GM19397 (cell line): ENCODE measurements around the gene GLS.
"Not testable (repeated sequence)": the region's sequence is repeated elsewhere in the genome, so short reads cannot be mapped to it uniquely, and the experiment has no call there.

ENCODE experiments used
- ATAC-seq: cut with Tn5 transposase; IDR thresholded peaks from one replicate; pipeline ENCODE4 v1.9.1; 2021; ENCODE audit warnings: mild to moderate bottlenecking, moderate library complexity; ENCODE audit not compliant: unreplicated experiment

Gene GLS

GRCh38 chr2:190986221-190986953 lies 105.8 kb downstream of the GLS start:
- no peak for ATAC-seq

- ATAC-seq: no peak
These were observed 106.5 kb downstream of the GLS start for GRCh38 chr2:190987116-190987515.

- ATAC-seq: no peak
These were observed 107.3 kb downstream of the GLS start for GRCh38 chr2:190987938-190988337.

- ATAC-seq: no peak
These were observed 108.3 kb downstream of the GLS start for GRCh38 chr2:190988910-190989309.

- no peak for ATAC-seq
These were observed 109.5 kb downstream of the GLS start for GRCh38 chr2:190990132-190990531.

- no peak for ATAC-seq
These were observed 112.6 kb downstream of the GLS start for GRCh38 chr2:190993292-190993643.

GRCh38 chr2:190994148-190994547 lies 113.5 kb downstream of the GLS start:
- ATAC-seq: no peak

- not testable (repeated sequence) for ATAC-seq
These were observed 114.7 kb downstream of the GLS start for GRCh38 chr2:190995315-190995714.

GRCh38 chr2:190996338-190996946 lies 115.8 kb downstream of the GLS start:
- no peak for ATAC-seq

- ATAC-seq: no peak
These were observed 116.3 kb downstream of the GLS start for GRCh38 chr2:190996947-190997346.

GRCh38 chr2:190997526-190998113 lies 117.0 kb downstream of the GLS start:
- no peak for ATAC-seq

- ATAC-seq: no peak
These were observed 118.4 kb downstream of the GLS start for GRCh38 chr2:190999058-190999457.

- ATAC-seq: no peak
These were observed 119.5 kb downstream of the GLS start for GRCh38 chr2:190999949-191000665.

- no peak for ATAC-seq
These were observed 120.4 kb downstream of the GLS start for GRCh38 chr2:191001032-191001431.

GRCh38 chr2:191001624-191002023 lies 121.0 kb downstream of the GLS start:
- ATAC-seq: no peak

- ATAC-seq: no peak
These were observed 123.0 kb downstream of the GLS start for GRCh38 chr2:191003405-191004309.

- no peak for ATAC-seq
These were observed 125.7 kb downstream of the GLS start for GRCh38 chr2:191006297-191006696.

GRCh38 chr2:191006997-191007783 lies 126.6 kb downstream of the GLS start:
- no peak for ATAC-seq

GRCh38 chr2:191008286-191008685 lies 127.7 kb downstream of the GLS start:
- no peak for ATAC-seq
